NCI-H2227 (cell line): ENCODE measurements around the gene GALNT18.

Experiments
- DNase-seq: peaks from one replicate; lab custom pipeline; 2025; ENCODE audit not compliant: unreplicated experiment; lab: John Stamatoyannopoulos, UW

GALNT18 gene

GRCh38 chr11:11251394-11251970, 370.3 kb downstream of the GALNT18 start:
- no peak for DNase-seq

GRCh38 chr11:11250470-11250869, 371.3 kb downstream of the GALNT18 start:
- no peak for DNase-seq

GRCh38 chr11:11247576-11247975, 374.2 kb downstream of the GALNT18 start:
- DNase-seq, result no peak

- peak; percentile 17 for DNase-seq
Measured at GRCh38 chr11:11247086-11247485, 374.7 kb downstream of the GALNT18 start.

GRCh38 chr11:11246166-11246565, 375.6 kb downstream of the GALNT18 start:
- no peak for DNase-seq

- no peak for DNase-seq
Measured at GRCh38 chr11:11245453-11245852, 376.4 kb downstream of the GALNT18 start.

- DNase-seq, result no peak
Measured at GRCh38 chr11:11244470-11245080, 377.2 kb downstream of the GALNT18 start.

GRCh38 chr11:11243590-11244469, 378.0 kb downstream of the GALNT18 start:
- DNase-seq, result peak; percentile 13

GRCh38 chr11:11243209-11243589, 378.6 kb downstream of the GALNT18 start:
- DNase-seq, result no peak

GRCh38 chr11:11241284-11241683, 380.5 kb downstream of the GALNT18 start:
- DNase-seq, result no peak

- DNase-seq, result no peak
Measured at GRCh38 chr11:11239959-11240358, 381.8 kb downstream of the GALNT18 start.

GRCh38 chr11:11237070-11237832, 384.6 kb downstream of the GALNT18 start:
- no peak for DNase-seq

GRCh38 chr11:11236498-11237059, 385.2 kb downstream of the GALNT18 start:
- no peak for DNase-seq

GRCh38 chr11:11231763-11232162, 390.0 kb downstream of the GALNT18 start:
- no peak for DNase-seq

- DNase-seq, result no peak
Measured at GRCh38 chr11:11230802-11231562, 390.8 kb downstream of the GALNT18 start.

- DNase-seq, result no peak
Measured at GRCh38 chr11:11230087-11230486, 391.7 kb downstream of the GALNT18 start.

GRCh38 chr11:11229647-11230046, 392.2 kb downstream of the GALNT18 start:
- DNase-seq, result no peak

- DNase-seq, result no peak
Measured at GRCh38 chr11:11227296-11228085, 394.3 kb downstream of the GALNT18 start.
